GM12878 (cell line): ENCODE measurements around the gene CNGB1. TPM values are rescaled to one million over a fixed set of nuclear protein-coding genes. Genes with fewer than 3 reads are reported as not detected.

Source experiments
- ATAC-seq: fragments of 200-7000 bp; cut with Tn5 transposase; 3 replicates; pipeline ENCODE4 v1.9.1; 2020; ENCODE audit warnings: mild to moderate bottlenecking, moderate library complexity
- BruUV-seq: library from RNA; stranded (reverse); fragments of 400-500 nt; replicated peaks from 2 replicates; lab custom pipeline; 2021; lab: Mats Ljungman, UMichigan
- CTCF ChIA-PET: fragments of 300-600 bp; sonication (Branson Sonifier 250); formaldehyde crosslinking; extraction: SDS; loops from one replicate; lab custom pipeline; 2021; ENCODE audit warnings: inconsistent platforms; lab: Yijun Ruan, JAX
- POLR2A ChIA-PET: fragments of 350-600 bp; formaldehyde crosslinking; extraction: SDS; loops from one replicate; lab custom pipeline; 2021; ENCODE audit warnings: inconsistent platforms; lab: Charles Lee
- RAD21 ChIA-PET: fragments of 300-600 bp; sonication (Branson Sonifier 250); formaldehyde crosslinking; loops from one replicate; lab custom pipeline; 2023; ENCODE audit warnings: antibody characterized with exemption; ENCODE audit not compliant: unreplicated experiment; lab: Charles Lee
- SMC1A ChIA-PET: fragments of 300-600 bp; sonication (Branson Sonifier 250); formaldehyde crosslinking; loops from one replicate; lab custom pipeline; 2023; ENCODE audit not compliant: unreplicated experiment, uncharacterized antibody; lab: Charles Lee
- DNase-seq: peaks from one replicate; pipeline ENCODE4 v3.0.0-alpha.2; 2011; ENCODE audit warnings: low read depth, low spot score
- FAIRE-seq: peaks from 3 replicates; lab custom pipeline; 2011; peaks lifted over from hg19 to GRCh38; lab: Jason Lieb, UNC
- H2AFZ ChIP-seq: 2 replicates; pipeline ENCODE4 v1.6.0; 2011; ENCODE audit warnings: low read depth, low read length, control low read depth; ENCODE audit not compliant: control insufficient read depth
- H3K27ac ChIP-seq: 2 replicates; pipeline ENCODE4 v1.5.1; 2011; ENCODE audit warnings: control low read depth; ENCODE audit not compliant: control insufficient read depth, insufficient read depth
- H3K27me3 ChIP-seq, 2 experiments: replicated peaks in 1 of 2; 2 replicates each; pipeline versions ENCODE4 v1.6.0 to v1.6.1; 2011; ENCODE audit warnings: low read length in 1 of 2; ENCODE audit not compliant: control insufficient read depth in 2 of 2, insufficient read depth in 2 of 2
- H3K36me3 ChIP-seq, 2 experiments: 2 replicates each; pipeline ENCODE4 v1.5.1; 2011; ENCODE audit warnings: low read length in 1 of 2; ENCODE audit not compliant: control insufficient read depth in 2 of 2, insufficient read depth in 2 of 2
- H3K4me1 ChIP-seq: 2 replicates; pipeline ENCODE4 v1.6.1; 2011; ENCODE audit warnings: mild to moderate bottlenecking, low read length, moderate library complexity, mixed read lengths; ENCODE audit not compliant: control insufficient read depth, insufficient read depth
- H3K4me2 ChIP-seq: 2 replicates; pipeline ENCODE4 v1.6.0; 2011; ENCODE audit warnings: control low read depth; ENCODE audit not compliant: control insufficient read depth, insufficient read depth
- H3K4me3 ChIP-seq: fragments of 200-600 bp; sonication (generic); 2 replicates; pipeline ENCODE4 v1.5.1; 2016
- H3K79me2 ChIP-seq: 2 replicates; pipeline ENCODE4 v1.6.0; 2011; ENCODE audit warnings: low read length; ENCODE audit not compliant: control insufficient read depth, insufficient read depth
- H3K9ac ChIP-seq: 2 replicates; pipeline ENCODE4 v1.8.0; 2011; ENCODE audit warnings: low read length, control low read depth, mixed read lengths; ENCODE audit not compliant: control insufficient read depth, insufficient read depth
- H3K9me3 ChIP-seq: replicated peaks from 3 replicates; pipeline ENCODE4 v1.5.1; 2011; ENCODE audit warnings: mild to moderate bottlenecking, low read length; ENCODE audit not compliant: control insufficient read depth, insufficient read depth
- H4K20me1 ChIP-seq: 2 replicates; pipeline ENCODE4 v1.6.0; 2011; ENCODE audit not compliant: control insufficient read depth, insufficient read depth
- ASH2L ChIP-seq: fragments of 300-600, 200-600 bp; sonication (generic); IDR thresholded peaks from 2 replicates; pipeline ENCODE4 v1.6.1; 2017; ENCODE audit warnings: low read depth, mild to moderate bottlenecking, borderline replicate concordance
- BMI1 ChIP-seq: fragments of 450-650 bp; IDR thresholded peaks from 2 replicates; pipeline ENCODE4 v1.6.1; 2016; ENCODE audit warnings: mild to moderate bottlenecking, moderate library complexity, borderline replicate concordance
- CEBPB ChIP-seq, 2 experiments: fragments of 150-350 bp in 1 of 2; IDR thresholded peaks; 2 replicates each; pipeline ENCODE4 v1.6.1; 2012 to 2014; ENCODE audit warnings: low read depth in 2 of 2, low read length in 2 of 2, borderline replicate concordance in 1 of 2, inconsistent platforms in 1 of 2
- KDM1A ChIP-seq: fragments of 200-600 bp; sonication (generic); IDR thresholded peaks from 2 replicates; pipeline ENCODE4 v1.6.1; 2016; ENCODE audit warnings: borderline replicate concordance
- NBN ChIP-seq: fragments of 450-650 bp; IDR thresholded peaks from 2 replicates; pipeline ENCODE4 v1.6.1; 2016
- NFIC ChIP-seq: IDR thresholded peaks from 2 replicates; pipeline ENCODE4 v1.6.1; 2012; ENCODE audit warnings: low read depth, mild to moderate bottlenecking, inconsistent platforms, low read length, moderate library complexity
- NR2F1 ChIP-seq: fragments of 450-650 bp; conservative IDR thresholded peaks from 2 replicates; pipeline ENCODE4 v1.6.1; 2017; ENCODE audit warnings: mild to moderate bottlenecking
- PAX8 ChIP-seq: fragments of 450-650 bp; IDR thresholded peaks from 2 replicates; pipeline ENCODE4 v1.6.1; 2017; ENCODE audit warnings: mild to moderate bottlenecking, moderate library complexity
- POLR2AphosphoS2 ChIP-seq: IDR thresholded peaks from 2 replicates; pipeline ENCODE4 v1.6.1; 2011; ENCODE audit warnings: low read depth, mild to moderate bottlenecking, low read length, improper control_type of control experiment, moderate library complexity
- RBBP5 ChIP-seq: fragments of 200-600 bp; sonication (generic); conservative IDR thresholded peaks from 2 replicates; pipeline ENCODE4 v1.6.1; 2016
- SMAD5 ChIP-seq: IDR thresholded peaks from 2 replicates; pipeline ENCODE4 v1.6.1; 2016; ENCODE audit warnings: antibody characterized with exemption, low read depth
- STAT1 ChIP-seq: fragments of 450-650 bp; conservative IDR thresholded peaks from 2 replicates; pipeline ENCODE4 v1.6.1; 2014; ENCODE audit warnings: antibody characterized with exemption, mild to moderate bottlenecking
- SUPT20H ChIP-seq: IDR thresholded peaks from 2 replicates; pipeline ENCODE4 v1.6.1; 2011; ENCODE audit warnings: low read depth, mild to moderate bottlenecking, low read length, moderate library complexity, borderline replicate concordance; ENCODE audit not compliant: control insufficient read depth
- WGBS: methylation state at CpG from one replicate; pipeline ENCODE4 v1.1.6; 2016; ENCODE audit warnings: low lambda C conversion rate; ENCODE audit not compliant: insufficient replicate concordance, insufficient coverage; ENCODE audit errors: missing lambda C conversion rate; 5-methylcytosine and 5-hydroxymethylcytosine counted together
- in situ Hi-C: fragments of 300-500 bp; cut with MboI; formaldehyde crosslinking; loops from 9 replicates; pipeline ENCODE4 v1.14.3; 2018; ENCODE audit warnings: mixed read lengths
- intact Hi-C: fragments of 100-400 bp; cut with micrococcal nuclease; formaldehyde crosslinking; loops from one replicate; pipeline ENCODE4 v1.14.2; 2022; ENCODE audit not compliant: unreplicated experiment
- polyA plus RNA-seq, 11 experiments: library from polyadenylated mRNA; depleted of rRNA in 4 of 11; unstranded in 6 of 11; stranded (reverse) in 5 of 11; fragments of >200 nt; fragmentation: Nextera tagmentation in 4 of 11; fragmentation: Illumina TruSeq in 1 of 11; extraction: Ambion mirVana in 4 of 11; extraction: Trizol in 1 of 11; gene quantifications; 1 replicate in 1 of 11; 2 replicates in 10 of 11; pipeline versions ENCODE4 v1.2.1 to v1.2.3, GENCODE V29; 2011 to 2016; ENCODE audit warnings: inconsistent platforms in 2 of 11, missing spikeins in 2 of 11, low read depth in 1 of 11
- total RNA-seq, 4 experiments: library from RNA; depleted of rRNA in 3 of 4; stranded (reverse); fragments of >200 nt in 3 of 4; fragmentation: Illumina TruSeq in 1 of 4; extraction: Trizol in 1 of 4; gene quantifications; 2 replicates each; pipeline versions ENCODE4 v1.2.1 to v1.2.3, GENCODE V29; 2013 to 2021
- TF ChIP-seq, protein P1 (sequence below): fragments of 450-650 bp; IDR thresholded peaks from 2 replicates; pipeline ENCODE4 v1.6.1; 2017; ENCODE audit warnings: borderline replicate concordance
- TF ChIP-seq, protein P2 (sequence below): fragments of 450-650 bp; IDR thresholded peaks from 2 replicates; pipeline ENCODE4 v1.6.1; 2016; ENCODE audit warnings: mild to moderate bottlenecking, moderate library complexity, borderline replicate concordance
- TF ChIP-seq, protein P3 (sequence below): fragments of 450-650 bp; formaldehyde crosslinking; IDR thresholded peaks from 2 replicates; pipeline ENCODE4 v1.5.0; 2022; ENCODE audit warnings: mild to moderate bottlenecking, missing genetic modification characterization

Gene CNGB1
- total and polyA plus RNA-seq, 10 of the 15 experiments (the other 5 are each of a cell fraction or from before 2014, with no cell fraction given) = 0.03 TPM; not detected in 9

DNA sequence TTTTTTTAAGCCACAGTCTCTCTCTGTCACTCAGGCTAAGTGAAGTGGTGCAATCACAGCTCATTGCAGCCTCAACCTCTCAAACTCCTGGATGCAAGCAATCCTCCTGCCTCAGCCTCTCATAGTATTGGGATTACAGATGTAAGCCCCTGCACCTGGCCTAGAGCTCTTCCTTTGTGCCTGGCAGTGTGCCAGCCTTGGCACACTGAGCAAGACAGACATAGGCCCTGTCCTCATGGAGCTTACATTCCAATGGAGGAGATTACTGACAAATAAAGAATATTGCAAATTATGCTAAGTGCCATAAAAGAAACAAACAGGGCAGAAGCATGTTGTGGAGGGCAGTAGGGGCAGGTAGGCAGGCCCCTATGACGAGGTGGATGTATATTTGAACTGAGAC lies 920 bp upstream of the CNGB1 start:
- SMC1A ChIA-PET = no interaction called here
- no peak for FAIRE-seq

More for the DNA sequence above, 920 bp upstream of the CNGB1 start:
- TF ChIP-seq SUPT20H (no peak), BMI1 (no peak), CEBPB (IDR thresholded peaks at IDR 0.05; ENCODE audit: borderline replicate concordance in 1 of 2, low read depth in 2 of 2, low read length in 2 of 2) (no peak), STAT1 (no peak), KDM1A (no peak), NBN (no peak), NR2F1 (no peak), POLR2AphosphoS2 (no peak), PAX8 (no peak), SMAD5 (no peak), RBBP5 (no peak), NFIC (no peak), ASH2L (no peak)
- TF ChIP-seq, protein P1, sequence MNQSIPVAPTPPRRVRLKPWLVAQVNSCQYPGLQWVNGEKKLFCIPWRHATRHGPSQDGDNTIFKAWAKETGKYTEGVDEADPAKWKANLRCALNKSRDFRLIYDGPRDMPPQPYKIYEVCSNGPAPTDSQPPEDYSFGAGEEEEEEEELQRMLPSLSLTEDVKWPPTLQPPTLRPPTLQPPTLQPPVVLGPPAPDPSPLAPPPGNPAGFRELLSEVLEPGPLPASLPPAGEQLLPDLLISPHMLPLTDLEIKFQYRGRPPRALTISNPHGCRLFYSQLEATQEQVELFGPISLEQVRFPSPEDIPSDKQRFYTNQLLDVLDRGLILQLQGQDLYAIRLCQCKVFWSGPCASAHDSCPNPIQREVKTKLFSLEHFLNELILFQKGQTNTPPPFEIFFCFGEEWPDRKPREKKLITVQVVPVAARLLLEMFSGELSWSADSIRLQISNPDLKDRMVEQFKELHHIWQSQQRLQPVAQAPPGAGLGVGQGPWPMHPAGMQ = no peak
- TF ChIP-seq, protein P2, sequence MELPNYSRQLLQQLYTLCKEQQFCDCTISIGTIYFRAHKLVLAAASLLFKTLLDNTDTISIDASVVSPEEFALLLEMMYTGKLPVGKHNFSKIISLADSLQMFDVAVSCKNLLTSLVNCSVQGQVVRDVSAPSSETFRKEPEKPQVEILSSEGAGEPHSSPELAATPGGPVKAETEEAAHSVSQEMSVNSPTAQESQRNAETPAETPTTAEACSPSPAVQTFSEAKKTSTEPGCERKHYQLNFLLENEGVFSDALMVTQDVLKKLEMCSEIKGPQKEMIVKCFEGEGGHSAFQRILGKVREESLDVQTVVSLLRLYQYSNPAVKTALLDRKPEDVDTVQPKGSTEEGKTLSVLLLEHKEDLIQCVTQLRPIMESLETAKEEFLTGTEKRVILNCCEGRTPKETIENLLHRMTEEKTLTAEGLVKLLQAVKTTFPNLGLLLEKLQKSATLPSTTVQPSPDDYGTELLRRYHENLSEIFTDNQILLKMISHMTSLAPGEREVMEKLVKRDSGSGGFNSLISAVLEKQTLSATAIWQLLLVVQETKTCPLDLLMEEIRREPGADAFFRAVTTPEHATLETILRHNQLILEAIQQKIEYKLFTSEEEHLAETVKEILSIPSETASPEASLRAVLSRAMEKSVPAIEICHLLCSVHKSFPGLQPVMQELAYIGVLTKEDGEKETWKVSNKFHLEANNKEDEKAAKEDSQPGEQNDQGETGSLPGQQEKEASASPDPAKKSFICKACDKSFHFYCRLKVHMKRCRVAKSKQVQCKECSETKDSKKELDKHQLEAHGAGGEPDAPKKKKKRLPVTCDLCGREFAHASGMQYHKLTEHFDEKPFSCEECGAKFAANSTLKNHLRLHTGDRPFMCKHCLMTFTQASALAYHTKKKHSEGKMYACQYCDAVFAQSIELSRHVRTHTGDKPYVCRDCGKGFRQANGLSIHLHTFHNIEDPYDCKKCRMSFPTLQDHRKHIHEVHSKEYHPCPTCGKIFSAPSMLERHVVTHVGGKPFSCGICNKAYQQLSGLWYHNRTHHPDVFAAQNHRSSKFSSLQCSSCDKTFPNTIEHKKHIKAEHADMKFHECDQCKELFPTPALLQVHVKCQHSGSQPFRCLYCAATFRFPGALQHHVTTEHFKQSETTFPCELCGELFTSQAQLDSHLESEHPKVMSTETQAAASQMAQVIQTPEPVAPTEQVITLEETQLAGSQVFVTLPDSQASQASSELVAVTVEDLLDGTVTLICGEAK = no peak
- TF ChIP-seq, protein P3, sequence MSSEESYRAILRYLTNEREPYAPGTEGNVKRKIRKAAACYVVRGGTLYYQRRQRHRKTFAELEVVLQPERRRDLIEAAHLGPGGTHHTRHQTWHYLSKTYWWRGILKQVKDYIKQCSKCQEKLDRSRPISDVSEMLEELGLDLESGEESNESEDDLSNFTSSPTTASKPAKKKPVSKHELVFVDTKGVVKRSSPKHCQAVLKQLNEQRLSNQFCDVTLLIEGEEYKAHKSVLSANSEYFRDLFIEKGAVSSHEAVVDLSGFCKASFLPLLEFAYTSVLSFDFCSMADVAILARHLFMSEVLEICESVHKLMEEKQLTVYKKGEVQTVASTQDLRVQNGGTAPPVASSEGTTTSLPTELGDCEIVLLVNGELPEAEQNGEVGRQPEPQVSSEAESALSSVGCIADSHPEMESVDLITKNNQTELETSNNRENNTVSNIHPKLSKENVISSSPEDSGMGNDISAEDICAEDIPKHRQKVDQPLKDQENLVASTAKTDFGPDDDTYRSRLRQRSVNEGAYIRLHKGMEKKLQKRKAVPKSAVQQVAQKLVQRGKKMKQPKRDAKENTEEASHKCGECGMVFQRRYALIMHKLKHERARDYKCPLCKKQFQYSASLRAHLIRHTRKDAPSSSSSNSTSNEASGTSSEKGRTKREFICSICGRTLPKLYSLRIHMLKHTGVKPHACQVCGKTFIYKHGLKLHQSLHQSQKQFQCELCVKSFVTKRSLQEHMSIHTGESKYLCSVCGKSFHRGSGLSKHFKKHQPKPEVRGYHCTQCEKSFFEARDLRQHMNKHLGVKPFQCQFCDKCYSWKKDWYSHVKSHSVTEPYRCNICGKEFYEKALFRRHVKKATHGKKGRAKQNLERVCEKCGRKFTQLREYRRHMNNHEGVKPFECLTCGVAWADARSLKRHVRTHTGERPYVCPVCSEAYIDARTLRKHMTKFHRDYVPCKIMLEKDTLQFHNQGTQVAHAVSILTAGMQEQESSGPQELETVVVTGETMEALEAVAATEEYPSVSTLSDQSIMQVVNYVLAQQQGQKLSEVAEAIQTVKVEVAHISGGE (CRISPR knock-in tag) = no peak
- CTCF ChIA-PET = no interaction called here
- Histone ChIP-seq H2AFZ (no peak overlapping the region), H3K79me2 (no peaks in the 10 kb centered on the region), H3K4me1 (no peaks in the 10 kb centered on the region), H3K36me3 (no peaks in the 10 kb centered on the region), H3K9me3 (no peaks in the 10 kb centered on the region), H3K4me2 (no peak overlapping the region), H3K27me3 (peaks cover 0 to 3% of the 10 kb centered on the region in 2 experiments; a peak in 2 of 4 replicates), H3K4me3 (no peak overlapping the region), H3K9ac (no peak overlapping the region), H3K27ac (no peak overlapping the region), H4K20me1 (no peaks in the 10 kb centered on the region)
- intact Hi-C loops (no loop called here), in situ Hi-C loops (no loop called here)
- POLR2A ChIA-PET = no interaction called here
- 0% methylated on average over 1 of the region's 1 CpG for WGBS
- no TSS peak for BruUV-seq
- RAD21 ChIA-PET = interaction anchor here (0.7 kb wide), 1 partner anchor 372 kb away, joined by 3 read pairs; no protein-coding TSS in a partner anchor
- DNase-seq = no peak
- no peak for ATAC-seq
